ENCODE measurements around the gene SHROOM2. TPM values are rescaled to one million over a fixed set of nuclear protein-coding genes. Genes with fewer than 3 reads are reported as not detected.

Gene SHROOM2
- total and polyA plus RNA-seq, 7 donors: 0.71 to 3.0 (median 1.8) TPM

DNA sequence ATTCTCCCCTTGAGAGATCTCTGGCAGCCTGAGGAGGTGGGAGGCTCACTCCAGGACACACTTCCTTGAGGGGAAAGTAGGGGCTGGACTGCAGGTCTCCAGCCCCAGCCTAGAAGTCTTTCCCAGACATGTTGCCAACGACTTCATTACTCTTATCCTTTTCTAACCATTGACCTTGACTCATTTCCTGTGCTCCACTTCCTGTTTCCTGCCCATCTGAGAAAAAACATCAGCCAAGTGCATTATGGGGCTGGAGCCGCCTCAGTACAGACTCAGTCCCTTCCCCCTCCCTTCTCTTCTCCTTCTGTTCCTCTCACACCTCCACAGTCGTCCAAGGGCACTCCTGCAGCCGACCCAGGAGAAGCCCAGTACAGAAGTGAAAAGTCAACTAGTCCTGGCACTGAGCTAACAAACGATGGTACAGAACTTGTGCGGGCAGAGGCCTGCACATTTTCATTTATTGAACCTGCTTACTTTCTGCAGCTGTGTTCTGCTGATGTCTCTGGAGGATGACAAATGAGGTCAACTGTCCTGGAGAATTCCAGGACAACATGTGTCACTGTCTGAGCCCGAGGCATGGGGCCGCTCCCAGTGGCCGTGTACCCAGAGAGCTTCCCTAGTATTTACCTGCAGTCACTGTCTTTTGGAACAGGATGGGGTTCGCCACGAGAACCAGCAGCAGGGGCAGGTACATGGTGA is 40.7 kb upstream of the SHROOM2 start:
- intact Hi-C loops (cut with DNase I): no loop called here
- H3K9me3 ChIP-seq: peaks cover 0 to 2% (median 0%) of the 10 kb centered on the region in 4 donors
- WGBS, 2 donors: 60 to 91% methylated on average over 11 of the region's 11 CpGs
- TF ChIP-seq POLR2A (IDR thresholded peaks at IDR 0.05) (no peak), POLR2AphosphoS5 (IDR thresholded peaks at IDR 0.05) (no peak), EP300 (IDR thresholded peaks at IDR 0.05) (no peak)
- TF ChIP-seq, protein P1, sequence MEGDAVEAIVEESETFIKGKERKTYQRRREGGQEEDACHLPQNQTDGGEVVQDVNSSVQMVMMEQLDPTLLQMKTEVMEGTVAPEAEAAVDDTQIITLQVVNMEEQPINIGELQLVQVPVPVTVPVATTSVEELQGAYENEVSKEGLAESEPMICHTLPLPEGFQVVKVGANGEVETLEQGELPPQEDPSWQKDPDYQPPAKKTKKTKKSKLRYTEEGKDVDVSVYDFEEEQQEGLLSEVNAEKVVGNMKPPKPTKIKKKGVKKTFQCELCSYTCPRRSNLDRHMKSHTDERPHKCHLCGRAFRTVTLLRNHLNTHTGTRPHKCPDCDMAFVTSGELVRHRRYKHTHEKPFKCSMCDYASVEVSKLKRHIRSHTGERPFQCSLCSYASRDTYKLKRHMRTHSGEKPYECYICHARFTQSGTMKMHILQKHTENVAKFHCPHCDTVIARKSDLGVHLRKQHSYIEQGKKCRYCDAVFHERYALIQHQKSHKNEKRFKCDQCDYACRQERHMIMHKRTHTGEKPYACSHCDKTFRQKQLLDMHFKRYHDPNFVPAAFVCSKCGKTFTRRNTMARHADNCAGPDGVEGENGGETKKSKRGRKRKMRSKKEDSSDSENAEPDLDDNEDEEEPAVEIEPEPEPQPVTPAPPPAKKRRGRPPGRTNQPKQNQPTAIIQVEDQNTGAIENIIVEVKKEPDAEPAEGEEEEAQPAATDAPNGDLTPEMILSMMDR (IDR thresholded peaks at IDR 0.05): no peak
- H3K4me3 ChIP-seq: no peak overlapping the region
- no peaks in the 10 kb centered on the region for H3K4me1 ChIP-seq
- no peaks in the 10 kb centered on the region for H3K36me3 ChIP-seq
- DNase-seq: no peak
- H3K27me3 ChIP-seq: no peaks in the 10 kb centered on the region
- no peak overlapping the region for H3K27ac ChIP-seq

GRCh38 chrX:9746148-9746888 is 39.9 kb upstream of the SHROOM2 start:
- Histone ChIP-seq H3K4me3 (no peak overlapping the region), H3K36me3 (no peaks in the 10 kb centered on the region), H3K27me3 (no peaks in the 10 kb centered on the region), H3K4me1 (no peaks in the 10 kb centered on the region), H3K9me3 (peaks cover 0 to 2% (median 0%) of the 10 kb centered on the region in 4 donors), H3K27ac (no peak overlapping the region)
- no peak for DNase-seq
- no peak for TF ChIP-seq POLR2A (IDR thresholded peaks at IDR 0.05)
- no peak for TF ChIP-seq EP300 (IDR thresholded peaks at IDR 0.05)
- TF ChIP-seq POLR2AphosphoS5 (IDR thresholded peaks at IDR 0.05): no peak
- TF ChIP-seq, protein P1 (IDR thresholded peaks at IDR 0.05): no peak
- 51 to 78% methylated on average over 3 of the region's 3 CpGs for WGBS, 2 donors
- intact Hi-C loops (cut with DNase I): no loop called here

- no peak overlapping the region for H3K4me3 ChIP-seq
- TF ChIP-seq EP300 (IDR thresholded peaks at IDR 0.05): no peak
- TF ChIP-seq, protein P1 (IDR thresholded peaks at IDR 0.05): no peak
- no peak for TF ChIP-seq POLR2AphosphoS5 (IDR thresholded peaks at IDR 0.05)
- no peak for TF ChIP-seq POLR2A (IDR thresholded peaks at IDR 0.05)
- H3K27ac ChIP-seq: no peak overlapping the region
- WGBS, 2 donors: 87 to 95% methylated on average over 4 of the region's 4 CpGs
- no peaks in the 10 kb centered on the region for H3K27me3 ChIP-seq
- no peak for DNase-seq
- no peaks in the 10 kb centered on the region for H3K36me3 ChIP-seq
- intact Hi-C loops (cut with DNase I): no loop called here
- H3K9me3 ChIP-seq: peaks cover 0 to 2% (median 0%) of the 10 kb centered on the region in 4 donors
- no peaks in the 10 kb centered on the region for H3K4me1 ChIP-seq
Measured at GRCh38 chrX:9747644-9748043, 38.6 kb upstream of the SHROOM2 start.

- no peak overlapping the region for H3K27ac ChIP-seq
- TF ChIP-seq, protein P1 (IDR thresholded peaks at IDR 0.05): no peak
- TF ChIP-seq EP300 (IDR thresholded peaks at IDR 0.05) (no peak), POLR2AphosphoS5 (IDR thresholded peaks at IDR 0.05) (no peak), POLR2A (IDR thresholded peaks at IDR 0.05) (no peak)
- peaks cover 0 to 2% (median 0%) of the 10 kb centered on the region in 4 donors for H3K9me3 ChIP-seq
- H3K4me3 ChIP-seq: no peak overlapping the region
- no peak for DNase-seq
- H3K36me3 ChIP-seq: no peaks in the 10 kb centered on the region
- intact Hi-C loops (cut with DNase I): no loop called here
- H3K27me3 ChIP-seq: no peaks in the 10 kb centered on the region
- WGBS, 2 donors: 58 to 68% methylated on average over 11 of the region's 11 CpGs
- no peaks in the 10 kb centered on the region for H3K4me1 ChIP-seq
Measured at GRCh38 chrX:9749146-9749692, 37.0 kb upstream of the SHROOM2 start.
